Hindlimb muscle (tissue), 1 donor: ENCODE data around the gene LMNA. TPM values are rescaled to one million over a fixed set of nuclear protein-coding genes. Genes with fewer than 3 reads are reported as not detected.
A peak's percentile ranks its signal among the peaks of the same experiment; 100 is the strongest.
"Not testable (repeated sequence)": the region's sequence is repeated elsewhere in the genome, so short reads cannot be mapped to it uniquely, and the experiment has no call there.

Experiments
- DNase-seq: peaks from one replicate; pipeline ENCODE4 v3.0.0-alpha.2; 2013
- polyA plus RNA-seq: library from polyadenylated mRNA; unstranded; fragments of 120-200 nt; gene quantifications from one replicate; pipeline ENCODE4 v1.2.1, GENCODE V29; 2013; ENCODE audit not compliant: insufficient read length

Gene LMNA
- polyA plus RNA-seq, 1 donor = 319 TPM

GRCh38 chr1:156104861-156105832, 9.4 kb upstream of the LMNA start:
- peak; percentile 64 for DNase-seq

- no peak for DNase-seq
Observed at GRCh38 chr1:156106624-156107488, 7.7 kb upstream of the LMNA start.

GRCh38 chr1:156108057-156108456, 6.5 kb upstream of the LMNA start:
- no peak for DNase-seq

- no peak for DNase-seq
Observed at GRCh38 chr1:156108664-156109241, 5.8 kb upstream of the LMNA start.

GRCh38 chr1:156110252-156110651, 4.3 kb upstream of the LMNA start:
- DNase-seq = no peak

- no peak for DNase-seq
Observed at GRCh38 chr1:156111355-156111962, 3.1 kb upstream of the LMNA start.

- no peak for DNase-seq
Observed at GRCh38 chr1:156112276-156113137, 2.0 kb upstream of the LMNA start.

GRCh38 chr1:156113282-156113950, 1.1 kb upstream of the LMNA start:
- DNase-seq = no peak

- DNase-seq = peak; percentile 53
Observed at GRCh38 chr1:156114919-156115513, 505 bp downstream of the LMNA start.

- peak; percentile 63 for DNase-seq
Observed at GRCh38 chr1:156115514-156116374, 1.2 kb downstream of the LMNA start.

GRCh38 chr1:156116731-156117130, 2.2 kb downstream of the LMNA start:
- not testable (repeated sequence) for DNase-seq

GRCh38 chr1:156117414-156118176, 3.1 kb downstream of the LMNA start:
- DNase-seq = no peak

- no peak for DNase-seq
Observed at GRCh38 chr1:156118177-156118868, 3.8 kb downstream of the LMNA start.

GRCh38 chr1:156119503-156120209, 5.1 kb downstream of the LMNA start:
- no peak for DNase-seq

GRCh38 chr1:156120318-156120717, 5.8 kb downstream of the LMNA start:
- DNase-seq = no peak

- not testable (repeated sequence) for DNase-seq
Observed at GRCh38 chr1:156121005-156121404, 6.5 kb downstream of the LMNA start.

GRCh38 chr1:156121457-156121856, 6.9 kb downstream of the LMNA start:
- no peak for DNase-seq
